Gastrocnemius medialis (tissue), 4 donors: Measurements from ENCODE around the gene AJUBA. TPM values are rescaled to one million over a fixed set of nuclear protein-coding genes. Genes with fewer than 3 reads are reported as not detected.
A peak's percentile ranks its signal among the peaks of the same experiment; 100 is the strongest.
"Not testable (repeated sequence)": the region's sequence is repeated elsewhere in the genome, so short reads cannot be mapped to it uniquely, and the experiment has no call there.

ENCODE experiments used
- ATAC-seq, 2 donors: fragments of 150-250 bp; one replicate each; pipeline ENCODE4 v1.9.1; 2016
- DNase-seq, 2 donors: peaks; one replicate each; pipeline ENCODE4 v3.0.0-alpha.2; 2019
- H3K27ac ChIP-seq, 4 donors: fragments of 200-600 bp; sonication (generic); 1 replicate in 1 of 4; 2 replicates in 3 of 4; pipeline ENCODE4 v1.5.1; 2016 to 2018; ENCODE audit warnings: mild to moderate bottlenecking in 2 of 4, moderate library complexity in 1 of 4
- H3K27me3 ChIP-seq, 3 donors: fragments of 200-600 bp; sonication (generic) in 2 of 3; 1 replicate in 1 of 3; 2 replicates in 2 of 3; pipeline versions ENCODE4 v1.5.1 to v1.6.0; 2016 to 2019; ENCODE audit warnings: mild to moderate bottlenecking in 1 of 3, moderate library complexity in 1 of 3
- H3K36me3 ChIP-seq, 2 donors: fragments of 200-600 bp; sonication (generic) in 1 of 2; one replicate each; pipeline ENCODE4 v1.5.1; 2017 to 2018
- H3K4me1 ChIP-seq, 2 donors: fragments of 200-600 bp; sonication (generic) in 1 of 2; one replicate each; pipeline ENCODE4 v1.5.1; 2016 to 2017; ENCODE audit warnings: mild to moderate bottlenecking in 2 of 2
- H3K4me3 ChIP-seq, 4 donors: fragments of 200-600 bp; sonication (generic) in 3 of 4; 1 replicate in 1 of 4; 2 replicates in 3 of 4; pipeline ENCODE4 v1.5.1; 2016 to 2019; ENCODE audit warnings: mild to moderate bottlenecking in 2 of 4
- H3K9me3 ChIP-seq, 3 donors: fragments of 200-600 bp; sonication (generic) in 2 of 3; 1 replicate in 1 of 3; 2 replicates in 2 of 3; pipeline ENCODE4 v1.5.1; 2016 to 2019
- CTCF ChIP-seq, 5 experiments: fragments of 450-650 bp in 3 of 5; fragments of 200-600 bp in 2 of 5; sonication (generic) in 2 of 5; IDR thresholded peaks in 4 of 5; conservative IDR thresholded peaks in 1 of 5; 1 replicate in 4 of 5; 2 replicates in 1 of 5; pipeline ENCODE4 v1.5.1; 2016 to 2019; ENCODE audit warnings: antibody characterized with exemption in 5 of 5, mild to moderate bottlenecking in 3 of 5, moderate library complexity in 3 of 5
- POLR2A ChIP-seq, 2 donors: fragments of 450-650 bp; IDR thresholded peaks; one replicate each; pipeline ENCODE4 v1.6.1; 2017; ENCODE audit warnings: antibody characterized with exemption in 2 of 2, mild to moderate bottlenecking in 2 of 2, moderate library complexity in 2 of 2
- in situ Hi-C, 4 donors: fragments of 200-750 bp; cut with MboI; loops; one replicate each; pipeline versions ENCODE4 v1.15.0 to v1.8.0; 2017; ENCODE audit warnings: low sequenced_read_pairs in 4 of 4
- intact Hi-C: fragments of 100-400 bp; cut with DNase I; formaldehyde crosslinking; loops from one replicate; pipeline ENCODE4 v1.15.1; 2023; ENCODE audit warnings: low total_unique reads
- total RNA-seq, 4 donors: library from RNA; depleted of rRNA; stranded (reverse); fragments of >200 nt; gene quantifications; one replicate each; pipeline versions ENCODE4 v1.1.0 to v1.2.3, GENCODE V29; 2016

AJUBA gene
- total RNA-seq, 4 donors from 2014 or later = 0.46 to 5.0 (median 1.9) TPM

- Histone ChIP-seq H3K27me3 (no peaks in the 10 kb centered on the region), H3K4me3 (peak overlapping the region in 1 of 4 donors; percentile 64), H3K36me3 (no peaks in the 10 kb centered on the region), H3K27ac (peak overlapping the region in 3 of 4 donors; percentile 84 to 96 (median 87)), H3K4me1 (peaks cover 16 to 18% of the 10 kb centered on the region in 2 donors), H3K9me3 (no peaks in the 10 kb centered on the region)
- intact Hi-C loops (no loop called here), in situ Hi-C loops (no loop called here)
- DNase-seq (no peak), ATAC-seq (no peak)
- TF ChIP-seq POLR2A (IDR thresholded peaks at IDR 0.05) (no peak), CTCF (IDR thresholded peaks at IDR 0.05 in 4 of 5, conservative IDR thresholded peaks at IDR 0.05 in 1 of 5) (no peak)
These were observed 26.5 kb upstream of the AJUBA start for GRCh38 chr14:23008831-23009230.

- Histone ChIP-seq H3K4me1 (peaks cover 16 to 18% of the 10 kb centered on the region in 2 donors), H3K4me3 (peak overlapping the region; percentile 72 to 94 (median 78)), H3K27ac (peak overlapping the region; percentile 96 to 98 (median 96)), H3K36me3 (no peaks in the 10 kb centered on the region), H3K9me3 (no peaks in the 10 kb centered on the region), H3K27me3 (no peaks in the 10 kb centered on the region)
- TF ChIP-seq CTCF (IDR thresholded peaks at IDR 0.05 in 4 of 5, conservative IDR thresholded peaks at IDR 0.05 in 1 of 5) (peak in 1 of 5 experiments; percentile 27), POLR2A (IDR thresholded peaks at IDR 0.05) (peak; percentile 81 to 83)
- DNase-seq = peak; percentile 98
- in situ Hi-C loops (no loop called here), intact Hi-C loops (loop anchor here (1.0 to 2.0 kb wide), 3 partner anchors 28 to 78 kb away; partner anchors contain the start of genes HAUS4, PRMT5 and PSMB5)
- ATAC-seq = peak; percentile 98 to 99
These were observed 24.4 kb upstream of the AJUBA start for GRCh38 chr14:23006544-23007419.

- DNase-seq (no peak), ATAC-seq (no peak)
- no peak for TF ChIP-seq POLR2A (IDR thresholded peaks at IDR 0.05)
- no peak for TF ChIP-seq CTCF (IDR thresholded peaks at IDR 0.05 in 4 of 5, conservative IDR thresholded peaks at IDR 0.05 in 1 of 5)
- Histone ChIP-seq H3K9me3 (no peaks in the 10 kb centered on the region), H3K4me3 (peak overlapping the region; percentile 72 to 94 (median 78)), H3K36me3 (no peaks in the 10 kb centered on the region), H3K27ac (peak overlapping the region; percentile 96 to 98 (median 96)), H3K4me1 (peaks cover 16 to 18% of the 10 kb centered on the region in 2 donors), H3K27me3 (no peaks in the 10 kb centered on the region)
- intact Hi-C loops (loop anchor here (2.0 kb wide), 2 partner anchors 49 to 77 kb away; partner anchors contain the start of genes HAUS4 and PRMT5), in situ Hi-C loops (no loop called here)
These were observed 23.8 kb upstream of the AJUBA start for GRCh38 chr14:23006188-23006534.

GRCh38 chr14:23005451-23006187 is 23.3 kb upstream of the AJUBA start:
- Histone ChIP-seq H3K9me3 (no peaks in the 10 kb centered on the region), H3K36me3 (no peaks in the 10 kb centered on the region), H3K4me1 (peaks cover 16 to 18% of the 10 kb centered on the region in 2 donors), H3K27me3 (no peaks in the 10 kb centered on the region), H3K27ac (peak overlapping the region; percentile 96 to 98 (median 96)), H3K4me3 (peak overlapping the region in 1 of 4 donors; percentile 94)
- ATAC-seq = no peak
- TF ChIP-seq POLR2A (IDR thresholded peaks at IDR 0.05) = no peak
- TF ChIP-seq CTCF (IDR thresholded peaks at IDR 0.05 in 4 of 5, conservative IDR thresholded peaks at IDR 0.05 in 1 of 5) = no peak
- in situ Hi-C loops (no loop called here), intact Hi-C loops (loop anchor here (2.0 kb wide), 2 partner anchors 49 to 77 kb away; partner anchors contain the start of genes HAUS4 and PRMT5)
- DNase-seq = no peak

GRCh38 chr14:23004274-23004673 is 21.9 kb upstream of the AJUBA start:
- H3K36me3 ChIP-seq, DNase-seq, ATAC-seq, H3K27me3 ChIP-seq, H3K9me3 ChIP-seq, H3K4me3 ChIP-seq, in situ Hi-C loops, H3K27ac ChIP-seq, intact Hi-C loops: not testable (repeated sequence)
- peaks cover 13% of the 10 kb centered on the region in 2 donors for H3K4me1 ChIP-seq
